Neuron (in vitro differentiated cells): ENCODE measurements around the gene DRC3.
"Not testable (repeated sequence)": the region's sequence is repeated elsewhere in the genome, so short reads cannot be mapped to it uniquely, and the experiment has no call there.

ENCODE experiments used
- H2AFZ ChIP-seq: one replicate; pipeline ENCODE4 v1.6.1; 2013; ENCODE audit warnings: low read depth, mild to moderate bottlenecking, inconsistent platforms, low read length, moderate library complexity
- H3K27me3 ChIP-seq: one replicate; pipeline ENCODE4 v1.6.1; 2013; ENCODE audit warnings: low read length; ENCODE audit not compliant: insufficient read depth
- H3K36me3 ChIP-seq: one replicate; pipeline ENCODE4 v1.6.1; 2013; ENCODE audit warnings: low read length; ENCODE audit not compliant: insufficient read depth
- H3K4me1 ChIP-seq: one replicate; pipeline ENCODE4 v1.6.1; 2013; ENCODE audit warnings: low read length; ENCODE audit not compliant: insufficient read depth
- H3K4me3 ChIP-seq: 2 replicates; pipeline ENCODE4 v1.5.1; 2013; ENCODE audit warnings: mild to moderate bottlenecking, low read length, moderate library complexity
- H3K9me3 ChIP-seq: one replicate; pipeline ENCODE4 v1.6.1; 2013; ENCODE audit warnings: low read length

Gene DRC3

GRCh38 chr17:17947309-17947708, 25.4 kb upstream of the DRC3 start:
- H3K4me3 ChIP-seq, result no peak overlapping the region
- H2AFZ ChIP-seq, result no peak overlapping the region
- H3K4me1 ChIP-seq, result peaks cover 40% of the 10 kb centered on the region
- no peaks in the 10 kb centered on the region for H3K36me3 ChIP-seq
- no peaks in the 10 kb centered on the region for H3K27me3 ChIP-seq
- no peaks in the 10 kb centered on the region for H3K9me3 ChIP-seq

GRCh38 chr17:17947966-17948365, 24.7 kb upstream of the DRC3 start:
- Histone ChIP-seq H3K9me3 (no peaks in the 10 kb centered on the region), H3K4me1 (peaks cover 33% of the 10 kb centered on the region)

GRCh38 chr17:17950347-17950746, 22.3 kb upstream of the DRC3 start:
- H2AFZ ChIP-seq, result no peak overlapping the region
- no peaks in the 10 kb centered on the region for H3K36me3 ChIP-seq
- no peaks in the 10 kb centered on the region for H3K27me3 ChIP-seq
- no peaks in the 10 kb centered on the region for H3K9me3 ChIP-seq
- no peak overlapping the region for H3K4me3 ChIP-seq
- peaks cover 12% of the 10 kb centered on the region for H3K4me1 ChIP-seq

More at GRCh38 chr17:17947966-17948365, 24.7 kb upstream of the DRC3 start:
- no peak overlapping the region for H2AFZ ChIP-seq
- H3K27me3 ChIP-seq, result no peaks in the 10 kb centered on the region
- H3K4me3 ChIP-seq, result no peak overlapping the region
- no peaks in the 10 kb centered on the region for H3K36me3 ChIP-seq

GRCh38 chr17:17950806-17951205, 21.9 kb upstream of the DRC3 start:
- Histone ChIP-seq H3K4me3 (no peak overlapping the region), H3K36me3 (no peaks in the 10 kb centered on the region), H3K27me3 (no peaks in the 10 kb centered on the region), H3K4me1 (peaks cover 12% of the 10 kb centered on the region), H2AFZ (no peak overlapping the region), H3K9me3 (no peaks in the 10 kb centered on the region)

- Histone ChIP-seq H2AFZ (no peak overlapping the region), H3K36me3 (no peaks in the 10 kb centered on the region), H3K4me1 (peaks cover 12% of the 10 kb centered on the region), H3K4me3 (no peak overlapping the region), H3K27me3 (no peaks in the 10 kb centered on the region), H3K9me3 (no peaks in the 10 kb centered on the region)
These were observed 21.1 kb upstream of the DRC3 start for GRCh38 chr17:17951524-17951923.

GRCh38 chr17:17952691-17953090, 20.0 kb upstream of the DRC3 start:
- H3K27me3 ChIP-seq, result no peaks in the 10 kb centered on the region
- no peak overlapping the region for H3K4me3 ChIP-seq
- H2AFZ ChIP-seq, result no peak overlapping the region
- no peaks in the 10 kb centered on the region for H3K9me3 ChIP-seq
- H3K4me1 ChIP-seq, result peaks cover 12% of the 10 kb centered on the region
- no peaks in the 10 kb centered on the region for H3K36me3 ChIP-seq

GRCh38 chr17:17954079-17954478, 18.6 kb upstream of the DRC3 start:
- Histone ChIP-seq H3K9me3 (no peaks in the 10 kb centered on the region), H3K36me3 (no peaks in the 10 kb centered on the region), H2AFZ (no peak overlapping the region), H3K4me3 (no peak overlapping the region), H3K4me1 (peaks cover 12% of the 10 kb centered on the region), H3K27me3 (no peaks in the 10 kb centered on the region)

GRCh38 chr17:17955790-17956341, 16.8 kb upstream of the DRC3 start:
- H3K4me1 ChIP-seq, result peaks cover 22% of the 10 kb centered on the region
- H2AFZ ChIP-seq, H3K27me3 ChIP-seq, H3K4me3 ChIP-seq, H3K36me3 ChIP-seq, H3K9me3 ChIP-seq: not testable (repeated sequence)

GRCh38 chr17:17957584-17957916, 15.1 kb upstream of the DRC3 start:
- no peaks in the 10 kb centered on the region for H3K9me3 ChIP-seq
- no peak overlapping the region for H2AFZ ChIP-seq
- no peaks in the 10 kb centered on the region for H3K27me3 ChIP-seq
- no peaks in the 10 kb centered on the region for H3K36me3 ChIP-seq
- peaks cover 10% of the 10 kb centered on the region for H3K4me1 ChIP-seq
- no peak overlapping the region for H3K4me3 ChIP-seq

GRCh38 chr17:17958982-17959381, 13.7 kb upstream of the DRC3 start:
- no peaks in the 10 kb centered on the region for H3K27me3 ChIP-seq
- H3K36me3 ChIP-seq, result no peaks in the 10 kb centered on the region
- H3K4me1 ChIP-seq, result peaks cover 10% of the 10 kb centered on the region
- H3K4me3 ChIP-seq, result no peak overlapping the region
- H2AFZ ChIP-seq, result no peak overlapping the region
- H3K9me3 ChIP-seq, result no peaks in the 10 kb centered on the region

GRCh38 chr17:17959520-17960361, 12.9 kb upstream of the DRC3 start:
- Histone ChIP-seq H2AFZ (no peak overlapping the region), H3K4me1 (peaks cover 10% of the 10 kb centered on the region), H3K4me3 (no peak overlapping the region), H3K36me3 (no peaks in the 10 kb centered on the region), H3K9me3 (no peaks in the 10 kb centered on the region), H3K27me3 (no peaks in the 10 kb centered on the region)

- H3K9me3 ChIP-seq, result no peaks in the 10 kb centered on the region
- no peaks in the 10 kb centered on the region for H3K27me3 ChIP-seq
- H2AFZ ChIP-seq, result no peak overlapping the region
- no peaks in the 10 kb centered on the region for H3K36me3 ChIP-seq
- peaks cover 10% of the 10 kb centered on the region for H3K4me1 ChIP-seq
- H3K4me3 ChIP-seq, result no peak overlapping the region
These were observed 12.1 kb upstream of the DRC3 start for GRCh38 chr17:17960500-17961030.

- Histone ChIP-seq H3K36me3 (no peaks in the 10 kb centered on the region), H2AFZ (no peak overlapping the region), H3K4me1 (peaks cover 10% of the 10 kb centered on the region), H3K4me3 (no peak overlapping the region), H3K9me3 (no peaks in the 10 kb centered on the region), H3K27me3 (no peaks in the 10 kb centered on the region)
These were observed 9.6 kb upstream of the DRC3 start for GRCh38 chr17:17963066-17963465.
